Hepatic stellate cell (primary cell): ENCODE results near the gene MMD.

Source experiments
- DNase-seq: peaks from one replicate; pipeline ENCODE4 v3.0.0; 2011; ENCODE audit warnings: low spot score

Gene MMD

DNA sequence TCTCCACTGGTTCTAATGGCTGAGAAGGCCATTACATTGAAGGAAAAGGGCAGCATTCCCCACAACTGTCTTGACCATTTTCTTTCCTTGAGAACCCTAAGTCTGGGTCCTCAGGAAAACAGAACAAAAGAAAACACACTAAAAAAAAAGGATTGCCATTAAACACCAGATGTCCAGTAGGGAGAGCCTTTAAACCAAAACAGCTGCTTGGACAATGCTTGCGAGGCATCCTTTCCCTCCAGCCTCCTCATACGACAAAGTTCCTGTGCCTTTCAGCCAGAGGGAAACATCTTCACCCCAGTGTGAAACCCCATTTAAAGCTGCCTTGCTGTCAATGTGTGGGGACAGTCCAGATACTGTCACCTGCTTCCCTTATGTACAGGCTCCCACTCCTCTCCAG lies 74.3 kb downstream of the MMD start:
- no peak for DNase-seq

DNA sequence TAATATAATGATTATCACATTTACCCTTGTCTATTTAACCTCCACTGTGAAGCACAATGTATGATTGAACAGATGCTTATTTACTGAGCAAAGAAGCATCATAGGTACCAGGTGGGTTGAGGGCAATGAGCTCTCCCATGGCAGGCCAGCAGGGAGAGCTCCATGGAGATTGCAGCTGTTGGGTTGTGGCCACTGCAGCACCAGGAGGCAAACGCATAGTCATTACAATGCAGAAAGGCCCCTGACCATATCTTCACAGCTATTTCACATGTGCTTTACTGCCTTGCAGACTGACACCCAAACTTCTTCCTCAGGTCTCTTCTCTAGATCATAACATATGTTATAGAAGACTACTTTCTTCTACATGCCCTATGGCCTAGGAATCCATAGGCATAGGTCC lies 75.0 kb downstream of the MMD start:
- DNase-seq, result no peak

DNA sequence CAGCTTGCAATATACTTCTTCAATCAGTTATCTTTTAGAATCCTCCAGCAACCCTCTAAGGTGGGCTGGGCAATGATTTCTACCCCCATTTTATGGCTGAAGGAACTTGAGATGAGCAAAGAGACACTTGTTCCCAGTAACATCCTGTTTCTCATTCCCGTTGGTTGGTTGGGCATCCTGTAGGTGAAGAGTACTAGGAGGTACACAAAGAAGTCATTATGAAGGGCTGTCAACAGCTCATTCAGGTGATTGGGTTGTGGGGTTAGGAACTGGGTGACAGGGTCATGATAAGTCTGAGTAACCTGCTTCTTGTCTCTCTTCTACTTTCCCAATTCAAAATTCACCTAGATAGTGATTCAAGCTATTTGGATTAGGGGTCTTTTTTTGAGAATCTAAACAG lies 76.5 kb downstream of the MMD start:
- no peak for DNase-seq

DNA sequence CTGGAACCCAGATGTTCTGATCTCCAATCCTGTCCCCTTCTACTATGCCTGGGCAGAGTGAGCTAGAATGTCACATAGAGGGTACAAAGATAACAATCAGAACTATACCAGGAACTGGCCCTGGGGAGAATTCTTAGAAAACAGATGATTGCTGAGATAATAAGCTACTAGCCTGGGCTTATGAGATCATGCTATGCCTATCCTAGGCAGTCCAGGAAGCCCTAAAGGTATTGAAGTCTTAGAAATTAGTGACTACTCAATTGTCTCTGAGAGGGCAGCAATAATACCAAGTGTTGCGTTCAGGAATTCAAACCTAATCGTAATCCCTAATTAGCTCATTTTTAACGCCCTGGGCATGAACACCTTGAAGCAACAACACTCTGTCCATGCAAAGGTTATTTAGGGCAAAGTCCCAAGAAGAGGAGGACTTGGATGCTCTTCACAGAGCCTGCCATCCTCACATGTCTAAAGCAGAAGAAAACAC lies 77.1 kb downstream of the MMD start:
- DNase-seq, result no peak

DNA sequence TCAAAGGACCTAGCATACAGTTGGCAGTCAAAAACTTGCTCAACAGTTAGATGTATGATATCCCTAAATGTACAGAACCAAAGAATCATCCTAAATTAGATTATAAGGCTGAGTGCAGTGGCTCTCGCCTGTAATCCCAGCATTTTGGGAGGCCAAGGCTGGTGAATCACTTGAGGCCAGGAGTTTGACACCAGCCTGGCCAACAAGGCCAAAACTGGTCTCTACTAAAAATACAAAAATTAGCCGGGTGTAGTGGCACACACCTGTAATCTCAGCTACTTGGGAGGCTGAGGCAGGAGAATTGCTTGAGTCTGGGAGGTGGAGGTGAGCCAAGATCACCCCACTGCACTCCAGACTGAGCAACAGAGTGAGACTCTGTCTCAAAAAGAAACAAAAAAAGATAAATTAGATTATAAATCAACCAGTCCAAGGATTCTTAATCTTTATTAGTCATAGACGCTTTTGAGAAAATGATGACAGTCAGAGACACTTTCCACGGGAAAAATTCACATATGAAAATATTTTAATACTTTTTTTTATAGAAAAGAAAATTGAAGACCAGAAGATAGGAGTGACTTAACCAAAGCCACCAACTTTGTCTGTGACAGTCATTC lies 77.6 kb downstream of the MMD start:
- DNase-seq, result no peak

DNA sequence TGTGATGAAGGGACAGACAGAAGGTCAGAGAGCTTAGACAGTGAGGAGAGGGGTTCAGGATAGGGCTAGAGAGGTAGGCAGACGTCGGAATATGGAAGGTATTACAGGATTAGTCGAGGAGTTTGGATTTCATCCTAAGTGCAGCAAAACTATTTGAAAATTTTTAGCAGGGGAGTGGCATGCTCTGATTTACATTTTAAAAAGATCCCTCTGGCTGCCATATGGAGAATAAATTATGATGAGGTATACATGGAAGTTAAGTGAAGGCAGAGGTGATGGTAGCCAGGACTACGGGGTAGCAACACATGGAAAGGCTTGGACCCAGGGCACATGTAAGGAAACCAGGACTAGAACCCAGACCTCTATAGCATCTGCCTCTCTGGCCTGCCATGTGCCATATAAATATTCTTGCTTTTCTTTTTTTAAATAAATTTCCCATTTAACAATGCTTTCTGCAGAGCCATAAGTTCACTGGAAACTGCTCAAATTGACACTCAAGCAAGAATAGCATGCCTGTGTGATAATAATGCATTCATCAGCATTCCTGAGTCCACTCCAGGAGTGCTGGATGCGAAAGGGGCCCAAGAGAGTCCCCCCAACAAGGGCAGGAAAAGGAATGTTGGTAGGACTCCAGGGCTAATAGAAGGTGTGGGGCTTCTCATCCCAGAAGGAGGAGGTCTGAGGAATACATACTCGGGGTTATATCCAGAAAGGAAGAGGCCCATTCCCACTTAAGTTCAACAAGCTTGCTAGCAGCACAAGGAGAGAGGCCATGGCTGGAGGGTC lies 78.6 kb downstream of the MMD start:
- DNase-seq, result no peak
